GM19467 (cell line): Measurements from ENCODE around the gene RIPOR3.

Experiments used
- ATAC-seq: cut with Tn5 transposase; IDR thresholded peaks from one replicate; pipeline ENCODE4 v1.9.1; 2021; ENCODE audit warnings: mild to moderate bottlenecking, moderate library complexity; ENCODE audit not compliant: unreplicated experiment

Gene RIPOR3

GRCh38 chr20:50690650-50691572 is at the start of gene RIPOR3:
TSS of gene RIPOR3 (minus strand) at chr20:50691542. CDS start at chr20:50691128, 414 bp downstream.
- no peak for ATAC-seq

- no peak for ATAC-seq
These were observed 46.0 kb upstream of the RIPOR3 start for GRCh38 chr20:50737352-50737751.

GRCh38 chr20:50735813-50736212 is 44.5 kb upstream of the RIPOR3 start:
- ATAC-seq = no peak

- ATAC-seq = no peak
These were observed 43.7 kb upstream of the RIPOR3 start for GRCh38 chr20:50734730-50735679.

- ATAC-seq = no peak
These were observed 42.5 kb upstream of the RIPOR3 start for GRCh38 chr20:50733644-50734349.

- no peak for ATAC-seq
These were observed 40.8 kb upstream of the RIPOR3 start for GRCh38 chr20:50731930-50732690.

- peak; percentile 77 for ATAC-seq
These were observed 40.0 kb upstream of the RIPOR3 start, which contains the start of gene PARD6B for GRCh38 chr20:50731055-50731929. TSS of gene PARD6B (plus strand) at chr20:50731580. CDS start at chr20:50731787, 207 bp downstream.

GRCh38 chr20:50730765-50731054 is 39.4 kb upstream of the RIPOR3 start:
- no peak for ATAC-seq

GRCh38 chr20:50729901-50730764 is 38.8 kb upstream of the RIPOR3 start:
- no peak for ATAC-seq

- ATAC-seq = no peak
These were observed 37.9 kb upstream of the RIPOR3 start for GRCh38 chr20:50728981-50729874.

- no peak for ATAC-seq
These were observed 37.2 kb upstream of the RIPOR3 start for GRCh38 chr20:50728486-50728980.

- ATAC-seq = no peak
These were observed 36.6 kb upstream of the RIPOR3 start for GRCh38 chr20:50727792-50728485.

GRCh38 chr20:50726955-50727791 is 35.8 kb upstream of the RIPOR3 start:
- no peak for ATAC-seq

GRCh38 chr20:50725724-50726005 is 34.3 kb upstream of the RIPOR3 start:
- ATAC-seq = no peak

GRCh38 chr20:50724851-50725723 is 33.7 kb upstream of the RIPOR3 start:
- ATAC-seq = no peak
